Measurements from ENCODE around the gene UTP11. TPM values are rescaled to one million over a fixed set of nuclear protein-coding genes. Genes with fewer than 3 reads are reported as not detected.
"Not testable (repeated sequence)": the region's sequence is repeated elsewhere in the genome, so short reads cannot be mapped to it uniquely, and the experiment has no call there.

The UTP11 gene, protein sequence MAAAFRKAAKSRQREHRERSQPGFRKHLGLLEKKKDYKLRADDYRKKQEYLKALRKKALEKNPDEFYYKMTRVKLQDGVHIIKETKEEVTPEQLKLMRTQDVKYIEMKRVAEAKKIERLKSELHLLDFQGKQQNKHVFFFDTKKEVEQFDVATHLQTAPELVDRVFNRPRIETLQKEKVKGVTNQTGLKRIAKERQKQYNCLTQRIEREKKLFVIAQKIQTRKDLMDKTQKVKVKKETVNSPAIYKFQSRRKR
- total RNA-seq (1 to 10 TPM; 8.7 to 9.4 TPM), total RNA-seq (12.5 to 150 (median 25.9) reads per million in 172 experiments)
- 16.1 TPM for polyA plus RNA-seq (2013, experiment 1 of 2)
- 16.9 TPM for polyA plus RNA-seq (2013, experiment 2 of 2)

DNA sequence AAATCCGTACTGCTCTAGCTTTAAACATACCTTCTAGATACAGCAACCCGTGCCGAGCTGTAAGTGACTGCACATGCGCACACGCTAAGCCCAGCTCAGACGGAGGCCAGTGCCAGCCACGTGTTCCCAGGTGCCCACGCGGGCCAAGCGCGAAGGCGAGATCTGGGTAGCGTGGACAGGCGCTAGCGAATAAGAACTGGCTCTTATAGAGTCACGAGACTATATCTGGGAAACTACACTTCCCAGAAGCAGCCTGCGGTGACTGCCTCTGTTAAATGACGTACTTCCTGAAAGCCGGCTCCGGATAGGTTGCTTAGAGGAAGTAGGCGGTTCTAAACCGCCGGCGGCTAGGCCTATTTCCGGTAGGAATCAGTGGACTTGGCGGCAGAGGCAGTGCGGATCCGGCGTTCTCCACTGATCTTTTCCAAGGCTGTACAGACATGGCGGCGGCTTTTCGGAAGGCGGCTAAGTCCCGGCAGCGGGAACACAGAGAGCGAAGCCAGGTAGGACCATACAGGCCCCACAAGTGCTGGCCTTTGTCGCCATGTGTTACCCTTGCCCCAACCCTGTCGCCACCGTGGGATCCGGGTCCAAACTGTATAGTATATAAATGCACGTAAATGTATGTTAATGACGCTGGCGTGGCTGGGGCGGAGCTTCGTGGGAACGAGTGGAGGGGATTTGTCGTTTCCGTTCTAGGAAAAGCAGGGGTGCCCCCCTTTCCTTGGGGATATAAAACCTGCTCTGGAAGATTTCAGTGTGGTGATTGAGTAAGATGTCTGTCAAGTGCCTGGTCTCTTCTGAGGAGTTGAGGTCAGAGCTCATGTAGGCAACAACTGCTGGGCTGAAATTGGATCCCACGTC lies at the start of gene UTP11:
Gene UTP11, plus strand, starts transcription at position 372 of the 864 bp plus-strand sequence. Its CDS starts 69 bp downstream, at position 441.
- no peaks in the 10 kb centered on the region for H3K27me3 Mint-ChIP-seq
- peak within 1 kb of the TSS; percentile 86 for H3K4me3 ChIP-seq (ENCODE audit: low read length)
- no peaks in the 10 kb centered on the region for H3K9me3 Mint-ChIP-seq
- H3K4me1 ChIP-seq (ENCODE audit: insufficient read depth, low read length): peaks cover 47% of the 10 kb centered on the region
- ChIA-PET POLR2A (interaction anchor here (0.7 to 2.1 kb wide), 7 partner anchors 19 to 1013 kb away, joined by 3 to 11 read pairs (median 4); partner anchors contain the start of genes C1orf122, INPP5B, MTF1 and SF3A3), CTCF (interaction anchor here (0.7 to 3.0 kb wide), 2 partner anchors 23 to 533 kb away, joined by 6 to 16 read pairs; partner anchors contain the start of gene SF3A3)
- H3K27ac ChIP-seq (ENCODE audit: low read depth in 1 of 2, low read length in 2 of 2): peak within 1 kb of the TSS; percentile 75 to 83
- peaks cover 39% of the 10 kb centered on the region for H3K36me3 Mint-ChIP-seq (ENCODE audit: low read depth)
- DNase-seq: peak; percentile 80 to 97 (median 85)
- peaks cover 39% of the 10 kb centered on the region for H3K4me1 Mint-ChIP-seq (ENCODE audit: low read depth)
- peaks cover 0 to 5% of the 10 kb centered on the region in 2 experiments for H3K9me3 ChIP-seq (ENCODE audit: control insufficient read depth in 1 of 2, insufficient read depth in 1 of 2, low read length in 2 of 2)
- TF ChIP-seq, protein P1, sequence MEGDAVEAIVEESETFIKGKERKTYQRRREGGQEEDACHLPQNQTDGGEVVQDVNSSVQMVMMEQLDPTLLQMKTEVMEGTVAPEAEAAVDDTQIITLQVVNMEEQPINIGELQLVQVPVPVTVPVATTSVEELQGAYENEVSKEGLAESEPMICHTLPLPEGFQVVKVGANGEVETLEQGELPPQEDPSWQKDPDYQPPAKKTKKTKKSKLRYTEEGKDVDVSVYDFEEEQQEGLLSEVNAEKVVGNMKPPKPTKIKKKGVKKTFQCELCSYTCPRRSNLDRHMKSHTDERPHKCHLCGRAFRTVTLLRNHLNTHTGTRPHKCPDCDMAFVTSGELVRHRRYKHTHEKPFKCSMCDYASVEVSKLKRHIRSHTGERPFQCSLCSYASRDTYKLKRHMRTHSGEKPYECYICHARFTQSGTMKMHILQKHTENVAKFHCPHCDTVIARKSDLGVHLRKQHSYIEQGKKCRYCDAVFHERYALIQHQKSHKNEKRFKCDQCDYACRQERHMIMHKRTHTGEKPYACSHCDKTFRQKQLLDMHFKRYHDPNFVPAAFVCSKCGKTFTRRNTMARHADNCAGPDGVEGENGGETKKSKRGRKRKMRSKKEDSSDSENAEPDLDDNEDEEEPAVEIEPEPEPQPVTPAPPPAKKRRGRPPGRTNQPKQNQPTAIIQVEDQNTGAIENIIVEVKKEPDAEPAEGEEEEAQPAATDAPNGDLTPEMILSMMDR (IDR thresholded peaks at IDR 0.05): no peak
- intact Hi-C loops (cut with DNase I, micrococcal nuclease): loop anchor here (1.0 to 10.0 kb wide), 7 partner anchors 22 to 1562 kb away; partner anchors contain the start of genes CDCA8 (in 2 of the 2), SF3A3 (in 2 of the 2) and PABPC4 (in 1 of the 2)
- peak; percentile 94 for ATAC-seq (ENCODE audit: poor library complexity)
- peaks cover 27% of the 10 kb centered on the region for H3K36me3 ChIP-seq (ENCODE audit: insufficient read depth, low read length)
- no peaks in the 10 kb centered on the region for H3K27me3 ChIP-seq (ENCODE audit: control insufficient read depth in 1 of 2, insufficient read depth in 2 of 2, low read length in 2 of 2)
- peak within 1 kb of the TSS; percentile 99 for H3K4me3 Mint-ChIP-seq
- peak within 1 kb of the TSS; percentile 97 for H3K27ac Mint-ChIP-seq

DNA sequence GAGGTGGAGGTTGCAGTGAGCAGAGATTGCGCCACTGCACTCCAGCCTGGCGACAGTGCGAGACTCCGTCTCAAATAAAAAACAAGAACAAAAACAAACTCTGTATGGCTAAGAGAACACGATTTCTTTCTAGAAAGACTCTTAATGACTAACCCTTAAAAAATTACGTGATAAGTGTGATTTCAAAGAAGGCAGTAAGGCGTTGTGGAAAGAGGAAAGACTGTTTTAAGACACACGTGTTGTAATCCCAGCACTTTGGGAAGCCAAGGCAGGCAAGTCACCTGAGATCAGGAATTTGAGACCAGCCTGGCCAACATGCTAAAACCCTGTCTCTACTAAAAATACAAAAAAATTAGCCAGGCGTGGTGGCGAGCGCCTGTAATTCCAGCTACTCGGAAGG lies 48.4 kb upstream of the UTP11 start:
- H3K27me3 Mint-ChIP-seq; DNase-seq; H3K4me3 Mint-ChIP-seq; POLR2A ChIA-PET; H3K27me3 ChIP-seq (ENCODE audit: control insufficient read depth in 1 of 2, insufficient read depth in 2 of 2, low read length in 2 of 2); ATAC-seq (ENCODE audit: poor library complexity); intact Hi-C loops (cut with DNase I, micrococcal nuclease); H3K27ac Mint-ChIP-seq; H3K27ac ChIP-seq (ENCODE audit: low read depth in 1 of 2, low read length in 2 of 2); H3K9me3 Mint-ChIP-seq; H3K4me1 Mint-ChIP-seq (ENCODE audit: low read depth); H3K9me3 ChIP-seq (ENCODE audit: control insufficient read depth in 1 of 2, insufficient read depth in 1 of 2, low read length in 2 of 2); CTCF ChIA-PET; H3K4me1 ChIP-seq (ENCODE audit: insufficient read depth, low read length); H3K4me3 ChIP-seq (ENCODE audit: low read length): not testable (repeated sequence)
- H3K36me3 ChIP-seq (ENCODE audit: insufficient read depth, low read length): peaks cover 72% of the 10 kb centered on the region
- peaks cover 74% of the 10 kb centered on the region for H3K36me3 Mint-ChIP-seq (ENCODE audit: low read depth)

DNA sequence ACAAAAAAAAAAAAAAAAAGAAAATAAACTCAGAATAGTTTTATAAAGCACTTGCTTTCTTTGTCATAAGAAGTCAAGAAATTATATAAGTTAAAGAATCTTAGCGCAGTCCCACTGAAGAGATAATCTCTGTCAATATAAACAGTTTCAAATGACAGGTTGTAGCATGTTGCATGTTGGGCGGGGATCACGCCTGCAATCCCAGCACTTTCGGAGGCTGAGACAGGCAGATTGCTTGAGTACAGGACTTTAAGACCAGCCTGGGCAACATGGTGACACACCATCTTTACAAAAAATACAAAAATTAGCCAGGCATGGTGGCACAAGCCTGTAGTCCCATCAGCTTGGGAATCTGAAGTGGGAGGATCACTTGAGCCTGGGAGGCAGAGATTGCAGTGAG lies 47.2 kb upstream of the UTP11 start:
- Mint-ChIP-seq H3K27ac (no peak overlapping the region), H3K9me3 (no peaks in the 10 kb centered on the region), H3K4me1 (ENCODE audit: low read depth) (no peaks in the 10 kb centered on the region), H3K36me3 (ENCODE audit: low read depth) (peaks cover 76% of the 10 kb centered on the region), H3K27me3 (no peaks in the 10 kb centered on the region), H3K4me3 (no peak overlapping the region)
- H3K27me3 ChIP-seq (ENCODE audit: control insufficient read depth in 1 of 2, insufficient read depth in 2 of 2, low read length in 2 of 2): no peaks in the 10 kb centered on the region
- H3K4me1 ChIP-seq (ENCODE audit: insufficient read depth, low read length): no peaks in the 10 kb centered on the region
- intact Hi-C loops (cut with DNase I, micrococcal nuclease): no loop called here
- no peak overlapping the region for H3K4me3 ChIP-seq (ENCODE audit: low read length)
- ATAC-seq (ENCODE audit: poor library complexity) (no peak), DNase-seq (no peak)
- TF ChIP-seq, protein P1 (IDR thresholded peaks at IDR 0.05): no peak
- CTCF ChIA-PET: no interaction called here
- POLR2A ChIA-PET: no interaction called here
- peaks cover 69% of the 10 kb centered on the region for H3K36me3 ChIP-seq (ENCODE audit: insufficient read depth, low read length)
- H3K27ac ChIP-seq (ENCODE audit: low read depth in 1 of 2, low read length in 2 of 2): no peak overlapping the region
- H3K9me3 ChIP-seq (ENCODE audit: control insufficient read depth in 1 of 2, insufficient read depth in 1 of 2, low read length in 2 of 2): no peaks in the 10 kb centered on the region

GRCh38 chr1:37973684-37974083 lies 38.9 kb upstream of the UTP11 start:
- H3K27me3 Mint-ChIP-seq; ATAC-seq (ENCODE audit: poor library complexity); intact Hi-C loops (cut with DNase I, micrococcal nuclease); H3K9me3 ChIP-seq (ENCODE audit: control insufficient read depth in 1 of 2, insufficient read depth in 1 of 2, low read length in 2 of 2); H3K4me3 ChIP-seq (ENCODE audit: low read length); POLR2A ChIA-PET; H3K27me3 ChIP-seq (ENCODE audit: control insufficient read depth in 1 of 2, insufficient read depth in 2 of 2, low read length in 2 of 2); H3K27ac Mint-ChIP-seq; H3K4me3 Mint-ChIP-seq; H3K27ac ChIP-seq (ENCODE audit: low read depth in 1 of 2, low read length in 2 of 2); CTCF ChIA-PET; H3K9me3 Mint-ChIP-seq; H3K4me1 ChIP-seq (ENCODE audit: insufficient read depth, low read length); DNase-seq: not testable (repeated sequence)
- peaks cover 10% of the 10 kb centered on the region for H3K4me1 Mint-ChIP-seq (ENCODE audit: low read depth)
- H3K36me3 Mint-ChIP-seq (ENCODE audit: low read depth): peaks cover 99% of the 10 kb centered on the region
- peaks cover 57% of the 10 kb centered on the region for H3K36me3 ChIP-seq (ENCODE audit: insufficient read depth, low read length)
